Neural progenitor cell (in vitro differentiated cells): Measurements from ENCODE around the gene CCDC85C.

Experiments
- CTCF ChIP-seq: fragments of 200-600 bp; sonication (generic); IDR thresholded peaks from 2 replicates; pipeline ENCODE4 v1.5.1; 2017; ENCODE audit warnings: antibody characterized with exemption, mild to moderate bottlenecking
- EZH2 ChIP-seq: fragments of 200-600 bp; sonication (generic); IDR thresholded peaks from 2 replicates; pipeline ENCODE4 v1.6.1; 2017; ENCODE audit warnings: antibody characterized with exemption, mild to moderate bottlenecking, moderate library complexity

- TF ChIP-seq CTCF (no peak), EZH2 (no peak)
Measured at GRCh38 chr14:99537399-99537798, 66.6 kb downstream of the CCDC85C start.
